ENCODE data around the gene KPNB1.
A peak's percentile ranks its signal among the peaks of the same experiment; 100 is the strongest.

KPNB1 gene

DNA sequence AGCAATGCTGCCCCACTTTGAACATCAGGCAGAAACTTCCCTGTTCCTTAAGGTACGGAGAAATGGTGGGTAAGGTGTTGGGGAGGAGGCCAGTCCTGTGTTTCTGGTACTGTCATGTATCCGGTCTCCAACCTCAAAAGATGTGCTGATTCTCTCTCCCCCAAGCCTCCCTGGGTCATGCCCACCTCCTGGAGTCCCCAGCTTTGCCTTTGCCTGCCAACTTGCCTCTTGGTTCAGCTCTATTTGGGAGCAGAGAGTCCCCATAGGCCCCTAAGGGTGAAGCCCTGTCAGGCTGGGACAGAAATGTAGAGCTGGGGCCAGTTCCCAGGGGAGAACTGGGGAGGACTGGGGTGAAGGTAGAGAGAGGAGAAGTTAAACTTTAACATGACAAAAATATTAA lies 81.7 kb downstream of the KPNB1 start:
- TF ChIP-seq POLR2AphosphoS5 (IDR thresholded peaks at IDR 0.05; ENCODE audit: low read depth) (no peak), GABPA (IDR thresholded peaks at IDR 0.05; ENCODE audit: low read depth) (no peak), SPI1 (IDR thresholded peaks at IDR 0.05; ENCODE audit: borderline replicate concordance, low read depth) (no peak)
- TF ChIP-seq, protein P1, sequence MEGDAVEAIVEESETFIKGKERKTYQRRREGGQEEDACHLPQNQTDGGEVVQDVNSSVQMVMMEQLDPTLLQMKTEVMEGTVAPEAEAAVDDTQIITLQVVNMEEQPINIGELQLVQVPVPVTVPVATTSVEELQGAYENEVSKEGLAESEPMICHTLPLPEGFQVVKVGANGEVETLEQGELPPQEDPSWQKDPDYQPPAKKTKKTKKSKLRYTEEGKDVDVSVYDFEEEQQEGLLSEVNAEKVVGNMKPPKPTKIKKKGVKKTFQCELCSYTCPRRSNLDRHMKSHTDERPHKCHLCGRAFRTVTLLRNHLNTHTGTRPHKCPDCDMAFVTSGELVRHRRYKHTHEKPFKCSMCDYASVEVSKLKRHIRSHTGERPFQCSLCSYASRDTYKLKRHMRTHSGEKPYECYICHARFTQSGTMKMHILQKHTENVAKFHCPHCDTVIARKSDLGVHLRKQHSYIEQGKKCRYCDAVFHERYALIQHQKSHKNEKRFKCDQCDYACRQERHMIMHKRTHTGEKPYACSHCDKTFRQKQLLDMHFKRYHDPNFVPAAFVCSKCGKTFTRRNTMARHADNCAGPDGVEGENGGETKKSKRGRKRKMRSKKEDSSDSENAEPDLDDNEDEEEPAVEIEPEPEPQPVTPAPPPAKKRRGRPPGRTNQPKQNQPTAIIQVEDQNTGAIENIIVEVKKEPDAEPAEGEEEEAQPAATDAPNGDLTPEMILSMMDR (IDR thresholded peaks at IDR 0.05; ENCODE audit: insufficient read depth, low read length): no peak
- TF ChIP-seq, protein P2, sequence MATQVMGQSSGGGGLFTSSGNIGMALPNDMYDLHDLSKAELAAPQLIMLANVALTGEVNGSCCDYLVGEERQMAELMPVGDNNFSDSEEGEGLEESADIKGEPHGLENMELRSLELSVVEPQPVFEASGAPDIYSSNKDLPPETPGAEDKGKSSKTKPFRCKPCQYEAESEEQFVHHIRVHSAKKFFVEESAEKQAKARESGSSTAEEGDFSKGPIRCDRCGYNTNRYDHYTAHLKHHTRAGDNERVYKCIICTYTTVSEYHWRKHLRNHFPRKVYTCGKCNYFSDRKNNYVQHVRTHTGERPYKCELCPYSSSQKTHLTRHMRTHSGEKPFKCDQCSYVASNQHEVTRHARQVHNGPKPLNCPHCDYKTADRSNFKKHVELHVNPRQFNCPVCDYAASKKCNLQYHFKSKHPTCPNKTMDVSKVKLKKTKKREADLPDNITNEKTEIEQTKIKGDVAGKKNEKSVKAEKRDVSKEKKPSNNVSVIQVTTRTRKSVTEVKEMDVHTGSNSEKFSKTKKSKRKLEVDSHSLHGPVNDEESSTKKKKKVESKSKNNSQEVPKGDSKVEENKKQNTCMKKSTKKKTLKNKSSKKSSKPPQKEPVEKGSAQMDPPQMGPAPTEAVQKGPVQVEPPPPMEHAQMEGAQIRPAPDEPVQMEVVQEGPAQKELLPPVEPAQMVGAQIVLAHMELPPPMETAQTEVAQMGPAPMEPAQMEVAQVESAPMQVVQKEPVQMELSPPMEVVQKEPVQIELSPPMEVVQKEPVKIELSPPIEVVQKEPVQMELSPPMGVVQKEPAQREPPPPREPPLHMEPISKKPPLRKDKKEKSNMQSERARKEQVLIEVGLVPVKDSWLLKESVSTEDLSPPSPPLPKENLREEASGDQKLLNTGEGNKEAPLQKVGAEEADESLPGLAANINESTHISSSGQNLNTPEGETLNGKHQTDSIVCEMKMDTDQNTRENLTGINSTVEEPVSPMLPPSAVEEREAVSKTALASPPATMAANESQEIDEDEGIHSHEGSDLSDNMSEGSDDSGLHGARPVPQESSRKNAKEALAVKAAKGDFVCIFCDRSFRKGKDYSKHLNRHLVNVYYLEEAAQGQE (IDR thresholded peaks at IDR 0.05; ENCODE audit: insufficient replicate concordance, low read depth): no peak
- H3K27me3 ChIP-seq (ENCODE audit: insufficient read depth, poor library complexity, severe bottlenecking): peaks cover 36% of the 10 kb centered on the region
- DNase-seq (ENCODE audit: low read depth in 1 of 2, low spot score in 1 of 2): no peak
- H3K27ac ChIP-seq (replicated peaks): no peak overlapping the region
- H3K4me3 ChIP-seq (replicated peaks; ENCODE audit: insufficient read depth, low read length): no peak overlapping the region

DNA sequence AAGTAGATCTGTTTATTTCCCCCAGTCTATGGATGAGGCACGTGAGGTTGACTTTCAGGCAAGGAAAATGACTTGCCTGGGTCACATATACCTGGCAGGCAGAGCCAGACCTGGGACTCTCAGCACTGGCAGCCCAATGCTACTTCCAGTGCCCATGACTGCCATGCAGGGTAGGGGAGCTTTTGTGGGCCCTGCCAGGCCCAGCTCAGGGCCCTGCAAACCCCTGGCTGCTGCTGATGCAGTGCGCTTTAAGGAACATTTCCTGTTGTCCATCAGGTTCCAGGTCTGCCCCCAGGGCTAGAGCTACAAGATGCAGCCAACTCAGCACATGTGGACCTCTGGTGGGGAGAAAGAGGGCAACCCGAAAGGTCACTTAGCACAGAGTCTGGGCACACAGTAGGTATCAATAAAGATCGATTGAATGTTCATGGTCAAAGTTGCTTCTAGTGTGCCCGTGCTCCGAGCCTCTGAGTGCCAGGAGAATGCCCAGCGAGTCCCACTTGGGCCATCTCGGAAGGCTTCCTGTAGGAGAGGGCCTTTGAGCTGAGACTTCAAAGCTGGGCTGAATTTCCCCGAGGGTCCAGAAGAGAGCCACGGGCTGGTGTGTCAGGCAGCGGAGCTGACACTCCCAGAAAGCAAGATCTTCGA lies 82.8 kb downstream of the KPNB1 start:
- no peak for TF ChIP-seq GABPA (IDR thresholded peaks at IDR 0.05; ENCODE audit: low read depth)
- Histone ChIP-seq H3K27me3 (ENCODE audit: insufficient read depth, poor library complexity, severe bottlenecking) (peaks cover 36% of the 10 kb centered on the region), H3K27ac (replicated peaks) (no peak overlapping the region), H3K4me3 (replicated peaks; ENCODE audit: insufficient read depth, low read length) (no peak overlapping the region)
- DNase-seq (ENCODE audit: low read depth in 1 of 2, low spot score in 1 of 2): no peak

DNA sequence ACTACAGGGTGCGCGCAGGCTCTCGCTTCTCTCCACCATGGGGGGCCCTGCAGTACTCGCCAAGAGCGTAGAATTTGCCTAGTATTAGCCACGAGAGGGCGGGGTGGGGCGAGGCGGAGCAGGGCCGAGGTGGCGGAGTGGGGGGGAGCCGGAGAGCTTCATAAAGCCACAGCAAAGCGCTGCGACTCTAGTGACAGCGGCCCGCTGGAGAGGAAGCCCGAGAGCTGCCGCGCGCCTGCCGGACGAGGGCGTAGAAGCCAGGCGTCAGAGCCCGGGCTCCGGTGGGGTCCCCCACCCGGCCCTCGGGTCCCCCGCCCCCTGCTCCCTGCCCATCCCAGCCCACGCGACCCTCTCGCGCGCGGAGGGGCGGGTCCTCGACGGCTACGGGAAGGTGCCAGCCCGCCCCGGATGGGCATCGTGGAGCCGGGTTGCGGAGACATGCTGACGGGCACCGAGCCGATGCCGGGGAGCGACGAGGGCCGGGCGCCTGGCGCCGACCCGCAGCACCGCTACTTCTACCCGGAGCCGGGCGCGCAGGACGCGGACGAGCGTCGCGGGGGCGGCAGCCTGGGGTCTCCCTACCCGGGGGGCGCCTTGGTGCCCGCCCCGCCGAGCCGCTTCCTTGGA lies 83.4 kb downstream of the KPNB1 start, which contains the start of gene TBX21:
TSS of gene TBX21 (plus strand) at position 190 of the 627 bp plus-strand sequence. CDS start at position 409, 219 bp downstream.
- no peak for TF ChIP-seq POLR2AphosphoS5 (IDR thresholded peaks at IDR 0.05; ENCODE audit: low read depth)
- TF ChIP-seq GABPA (IDR thresholded peaks at IDR 0.05; ENCODE audit: low read depth): no peak
- TF ChIP-seq, protein P1 (IDR thresholded peaks at IDR 0.05; ENCODE audit: insufficient read depth, low read length): no peak
- TF ChIP-seq SPI1 (IDR thresholded peaks at IDR 0.05; ENCODE audit: borderline replicate concordance, low read depth): no peak
- TF ChIP-seq, protein P2 (IDR thresholded peaks at IDR 0.05; ENCODE audit: insufficient replicate concordance, low read depth): no peak
- peaks cover 36% of the 10 kb centered on the region for H3K27me3 ChIP-seq (ENCODE audit: insufficient read depth, poor library complexity, severe bottlenecking)
- DNase-seq (ENCODE audit: low read depth in 1 of 2, low spot score in 1 of 2): peak; percentile 63 to 88

DNA sequence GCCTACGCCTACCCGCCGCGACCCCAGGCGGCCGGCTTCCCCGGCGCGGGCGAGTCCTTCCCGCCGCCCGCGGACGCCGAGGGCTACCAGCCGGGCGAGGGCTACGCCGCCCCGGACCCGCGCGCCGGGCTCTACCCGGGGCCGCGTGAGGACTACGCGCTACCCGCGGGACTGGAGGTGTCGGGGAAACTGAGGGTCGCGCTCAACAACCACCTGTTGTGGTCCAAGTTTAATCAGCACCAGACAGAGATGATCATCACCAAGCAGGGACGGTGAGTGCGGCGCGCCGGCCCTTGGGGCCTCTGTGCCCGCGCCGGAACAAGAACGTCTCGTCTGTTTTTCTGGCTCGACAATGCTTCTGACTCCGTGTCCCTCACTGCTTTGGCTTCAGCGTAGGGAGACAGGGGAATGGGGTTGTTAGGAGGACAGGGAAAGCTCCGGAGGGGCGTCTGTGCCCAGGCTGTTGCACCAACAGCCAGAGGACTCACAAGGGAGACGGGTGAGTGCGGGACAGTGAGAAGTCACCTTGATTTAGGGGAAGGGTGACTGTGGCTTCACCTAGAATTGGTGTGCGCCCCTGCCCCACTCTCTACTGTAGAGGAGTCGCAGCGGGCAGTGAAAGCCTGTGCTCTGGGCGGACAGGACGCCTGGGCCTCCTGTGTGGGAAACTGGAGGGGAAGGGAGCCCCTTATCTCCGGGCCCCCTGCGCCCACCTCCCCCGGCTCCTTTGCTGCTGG lies 84.1 kb downstream of the KPNB1 start:
- no peak overlapping the region for H3K4me3 ChIP-seq (replicated peaks; ENCODE audit: insufficient read depth, low read length)
- TF ChIP-seq, protein P1 (IDR thresholded peaks at IDR 0.05; ENCODE audit: insufficient read depth, low read length): no peak
- H3K27ac ChIP-seq (replicated peaks): no peak overlapping the region
- DNase-seq (ENCODE audit: low read depth in 1 of 2, low spot score in 1 of 2): no peak
- H3K27me3 ChIP-seq (ENCODE audit: insufficient read depth, poor library complexity, severe bottlenecking): peaks cover 36% of the 10 kb centered on the region

More for the DNA sequence above, 83.4 kb downstream of the KPNB1 start, which contains the start of gene TBX21:
- peak within 1 kb of the TSS; percentile 22; the same call in 1 of the 2 replicates for H3K4me3 ChIP-seq (replicated peaks; ENCODE audit: insufficient read depth, low read length)
- no peak within 1 kb of the TSS for H3K27ac ChIP-seq (replicated peaks)
